OCI-LY3 (cell line): ENCODE data around the gene LENG9.

Experiments
- CTCF ChIP-seq: fragments of 200-600, 300-600 bp; sonication (generic); IDR thresholded peaks from 2 replicates; pipeline ENCODE4 v1.5.1; 2014; ENCODE audit warnings: antibody characterized with exemption, low read length, low read depth
- EZH2phosphoT487 ChIP-seq: fragments of 200-600 bp; shearing (Covaris generic); IDR thresholded peaks from 2 replicates; pipeline ENCODE4 v1.6.1; 2018; ENCODE audit warnings: antibody characterized with exemption, mixed run types, low read depth

- peak; percentile 22 for TF ChIP-seq CTCF
- no peak for TF ChIP-seq EZH2phosphoT487
These were observed 33.0 kb downstream of the LENG9 start for GRCh38 chr19:54430306-54431254.
